ENCODE data around the gene HTR6.

Gene HTR6

DNA sequence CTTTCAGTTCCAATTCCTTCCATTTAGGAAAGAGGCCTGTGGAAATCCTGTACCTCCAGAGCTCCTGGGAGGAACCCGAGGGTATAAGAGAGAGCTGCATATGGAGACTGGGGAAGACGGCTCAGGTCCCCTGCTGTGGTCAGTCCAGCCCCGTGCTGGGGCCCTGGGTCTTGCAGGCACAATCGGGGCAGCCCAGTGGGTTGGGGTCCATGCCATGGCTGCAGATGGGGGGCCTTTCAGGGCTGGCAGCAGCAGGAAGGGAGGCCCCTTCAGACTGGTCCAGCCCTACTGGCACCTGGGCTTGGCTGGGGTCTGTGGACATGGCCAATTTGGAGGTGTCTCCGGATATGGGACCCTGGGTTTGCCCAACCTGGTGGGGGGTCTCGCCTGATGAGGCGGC lies 18.2 kb downstream of the HTR6 start:
- no peaks in the 10 kb centered on the region for H4K20me1 ChIP-seq (ENCODE audit: insufficient read depth, low read length, poor library complexity, severe bottlenecking)
- H3K4me1 ChIP-seq (ENCODE audit: insufficient read depth, low read length, poor library complexity, severe bottlenecking), result no peaks in the 10 kb centered on the region
- TF ChIP-seq, protein P1, sequence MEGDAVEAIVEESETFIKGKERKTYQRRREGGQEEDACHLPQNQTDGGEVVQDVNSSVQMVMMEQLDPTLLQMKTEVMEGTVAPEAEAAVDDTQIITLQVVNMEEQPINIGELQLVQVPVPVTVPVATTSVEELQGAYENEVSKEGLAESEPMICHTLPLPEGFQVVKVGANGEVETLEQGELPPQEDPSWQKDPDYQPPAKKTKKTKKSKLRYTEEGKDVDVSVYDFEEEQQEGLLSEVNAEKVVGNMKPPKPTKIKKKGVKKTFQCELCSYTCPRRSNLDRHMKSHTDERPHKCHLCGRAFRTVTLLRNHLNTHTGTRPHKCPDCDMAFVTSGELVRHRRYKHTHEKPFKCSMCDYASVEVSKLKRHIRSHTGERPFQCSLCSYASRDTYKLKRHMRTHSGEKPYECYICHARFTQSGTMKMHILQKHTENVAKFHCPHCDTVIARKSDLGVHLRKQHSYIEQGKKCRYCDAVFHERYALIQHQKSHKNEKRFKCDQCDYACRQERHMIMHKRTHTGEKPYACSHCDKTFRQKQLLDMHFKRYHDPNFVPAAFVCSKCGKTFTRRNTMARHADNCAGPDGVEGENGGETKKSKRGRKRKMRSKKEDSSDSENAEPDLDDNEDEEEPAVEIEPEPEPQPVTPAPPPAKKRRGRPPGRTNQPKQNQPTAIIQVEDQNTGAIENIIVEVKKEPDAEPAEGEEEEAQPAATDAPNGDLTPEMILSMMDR (conservative IDR thresholded peaks at IDR 0.05; ENCODE audit: low read length), result no peak
- TF ChIP-seq EZH2phosphoT487 (IDR thresholded peaks at IDR 0.05; ENCODE audit: borderline replicate concordance), result no peak

DNA sequence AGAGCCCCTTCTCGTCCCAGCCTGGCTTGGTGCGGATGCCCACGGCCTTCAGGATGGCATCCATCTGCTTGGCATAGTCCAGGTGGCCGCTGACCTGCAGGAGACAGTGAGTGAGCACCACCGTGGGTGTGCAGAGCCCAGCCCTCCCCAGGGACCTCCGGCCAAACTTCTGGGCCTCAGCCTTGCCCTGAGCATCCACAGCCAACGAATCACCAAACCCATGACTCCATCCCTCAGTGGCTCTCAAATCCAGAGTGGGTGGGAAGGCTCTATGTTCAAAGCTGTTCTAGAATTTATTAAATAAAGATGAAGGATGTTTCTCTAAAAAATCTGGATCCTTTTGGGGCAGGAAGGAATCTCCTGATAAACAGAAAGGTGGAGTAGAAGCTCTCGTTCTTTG lies 18.7 kb downstream of the HTR6 start:
- Histone ChIP-seq H4K20me1 (ENCODE audit: insufficient read depth, low read length, poor library complexity, severe bottlenecking) (no peaks in the 10 kb centered on the region), H3K27me3 (ENCODE audit: insufficient read depth, low read length, poor library complexity, severe bottlenecking) (no peaks in the 10 kb centered on the region), H3K36me3 (ENCODE audit: insufficient read depth, low read length) (no peaks in the 10 kb centered on the region), H3K9me2 (replicated peaks; ENCODE audit: low read depth, low read length) (no peaks in the 10 kb centered on the region), H3K79me2 (ENCODE audit: insufficient read depth, low read length) (no peaks in the 10 kb centered on the region), H3K9me3 (ENCODE audit: insufficient read depth, low read depth, low read length) (no peaks in the 10 kb centered on the region), H3F3A (ENCODE audit: low read depth) (no peaks in the 10 kb centered on the region), H3K9ac (ENCODE audit: low read depth, low read length, poor library complexity, severe bottlenecking) (no peak overlapping the region), H3K4me1 (ENCODE audit: insufficient read depth, low read length, poor library complexity, severe bottlenecking) (no peaks in the 10 kb centered on the region), H2AFZ (ENCODE audit: low read length) (no peak overlapping the region), H3K4me3 (ENCODE audit: low read length, poor library complexity, severe bottlenecking) (no peak overlapping the region), H3K4me2 (ENCODE audit: low read depth, low read length, poor library complexity, severe bottlenecking) (no peak overlapping the region)
- TF ChIP-seq, protein P1 (conservative IDR thresholded peaks at IDR 0.05; ENCODE audit: low read length), result no peak
- TF ChIP-seq EZH2phosphoT487 (IDR thresholded peaks at IDR 0.05; ENCODE audit: borderline replicate concordance), result no peak

More for the DNA sequence above, 18.2 kb downstream of the HTR6 start:
- no peaks in the 10 kb centered on the region for H3F3A ChIP-seq (ENCODE audit: low read depth)
- H3K4me3 ChIP-seq (ENCODE audit: low read length, poor library complexity, severe bottlenecking), result no peak overlapping the region
- H2AFZ ChIP-seq (ENCODE audit: low read length), result no peak overlapping the region
- no peaks in the 10 kb centered on the region for H3K9me3 ChIP-seq (ENCODE audit: insufficient read depth, low read depth, low read length)
- H3K27me3 ChIP-seq (ENCODE audit: insufficient read depth, low read length, poor library complexity, severe bottlenecking), result no peaks in the 10 kb centered on the region
- no peak overlapping the region for H3K9ac ChIP-seq (ENCODE audit: low read depth, low read length, poor library complexity, severe bottlenecking)
- H3K36me3 ChIP-seq (ENCODE audit: insufficient read depth, low read length), result no peaks in the 10 kb centered on the region
- H3K9me2 ChIP-seq (replicated peaks; ENCODE audit: low read depth, low read length), result no peaks in the 10 kb centered on the region
- H3K79me2 ChIP-seq (ENCODE audit: insufficient read depth, low read length), result no peaks in the 10 kb centered on the region
- no peak overlapping the region for H3K4me2 ChIP-seq (ENCODE audit: low read depth, low read length, poor library complexity, severe bottlenecking)

DNA sequence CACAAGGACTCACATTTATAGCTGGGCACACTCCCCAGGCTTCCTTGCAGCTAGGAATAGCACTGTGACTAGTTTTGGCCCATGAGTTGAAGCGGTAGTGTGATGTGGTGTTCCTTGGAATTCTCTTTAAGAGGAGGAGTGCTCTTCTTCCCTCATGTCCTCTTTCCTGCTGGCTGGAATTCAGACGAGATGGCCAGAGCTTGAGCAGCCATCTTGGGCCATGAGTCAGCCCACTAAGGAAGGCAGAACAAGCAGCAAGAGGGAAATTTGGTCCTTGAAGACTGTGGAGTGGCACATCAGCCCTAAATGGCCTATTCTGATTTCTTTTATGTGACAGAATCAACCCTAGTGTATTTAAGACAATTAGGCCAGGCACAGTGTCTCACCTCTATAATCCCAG lies 20.0 kb downstream of the HTR6 start:
- Histone ChIP-seq H3F3A (ENCODE audit: low read depth) (no peaks in the 10 kb centered on the region), H2AFZ (ENCODE audit: low read length) (no peak overlapping the region), H4K20me1 (ENCODE audit: insufficient read depth, low read length, poor library complexity, severe bottlenecking) (no peaks in the 10 kb centered on the region), H3K4me3 (ENCODE audit: low read length, poor library complexity, severe bottlenecking) (no peak overlapping the region), H3K79me2 (ENCODE audit: insufficient read depth, low read length) (no peaks in the 10 kb centered on the region), H3K27me3 (ENCODE audit: insufficient read depth, low read length, poor library complexity, severe bottlenecking) (no peaks in the 10 kb centered on the region), H3K9me3 (ENCODE audit: insufficient read depth, low read depth, low read length) (peaks cover 3% of the 10 kb centered on the region; the same call in 1 of the 2 replicates), H3K4me1 (ENCODE audit: insufficient read depth, low read length, poor library complexity, severe bottlenecking) (no peaks in the 10 kb centered on the region), H3K4me2 (ENCODE audit: low read depth, low read length, poor library complexity, severe bottlenecking) (no peak overlapping the region), H3K36me3 (ENCODE audit: insufficient read depth, low read length) (no peaks in the 10 kb centered on the region), H3K9me2 (replicated peaks; ENCODE audit: low read depth, low read length) (no peaks in the 10 kb centered on the region), H3K9ac (ENCODE audit: low read depth, low read length, poor library complexity, severe bottlenecking) (no peak overlapping the region)
- TF ChIP-seq, protein P1 (conservative IDR thresholded peaks at IDR 0.05; ENCODE audit: low read length), result no peak
- TF ChIP-seq EZH2phosphoT487 (IDR thresholded peaks at IDR 0.05; ENCODE audit: borderline replicate concordance), result no peak

Data from Loucy (cell line).